GM12865 (cell line): ENCODE measurements around the gene TSSK1B.

Experiments used
- DNase-seq: peaks from one replicate; pipeline ENCODE4 v3.0.0; 2010; ENCODE audit warnings: low read depth
- H3K4me3 ChIP-seq: 2 replicates; pipeline ENCODE4 v1.5.1; 2011; ENCODE audit warnings: mild to moderate bottlenecking, low read depth, low read length, control low read depth
- TF ChIP-seq, protein P1 (sequence below): IDR thresholded peaks from 2 replicates; pipeline ENCODE4 v1.5.1; 2011; ENCODE audit warnings: low read length, control low read depth, low read depth, inconsistent platforms; ENCODE audit not compliant: insufficient read depth; ENCODE audit errors: missing control alignments

TSSK1B gene

DNA sequence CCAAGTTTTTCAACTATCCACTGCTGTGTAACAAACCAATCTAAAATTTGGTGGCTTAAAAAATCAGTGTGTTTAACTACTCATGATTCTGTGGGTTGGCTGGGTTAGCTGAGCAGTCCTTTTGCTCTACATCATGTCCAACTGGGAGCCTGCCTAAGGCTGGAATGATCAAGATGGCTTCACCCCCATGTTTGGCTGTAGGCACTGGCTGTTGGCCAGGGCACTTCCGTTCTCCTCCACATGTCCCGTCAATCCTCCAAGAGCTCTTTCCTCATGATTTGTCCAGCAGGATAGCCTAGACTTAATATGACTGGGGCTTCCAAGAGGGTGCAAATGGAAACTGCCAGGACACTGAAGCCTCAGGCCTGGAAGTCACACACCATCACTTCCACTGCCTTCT, 17.0 kb upstream of the TSSK1B start:
- no peak overlapping the region for H3K4me3 ChIP-seq
- TF ChIP-seq, protein P1, sequence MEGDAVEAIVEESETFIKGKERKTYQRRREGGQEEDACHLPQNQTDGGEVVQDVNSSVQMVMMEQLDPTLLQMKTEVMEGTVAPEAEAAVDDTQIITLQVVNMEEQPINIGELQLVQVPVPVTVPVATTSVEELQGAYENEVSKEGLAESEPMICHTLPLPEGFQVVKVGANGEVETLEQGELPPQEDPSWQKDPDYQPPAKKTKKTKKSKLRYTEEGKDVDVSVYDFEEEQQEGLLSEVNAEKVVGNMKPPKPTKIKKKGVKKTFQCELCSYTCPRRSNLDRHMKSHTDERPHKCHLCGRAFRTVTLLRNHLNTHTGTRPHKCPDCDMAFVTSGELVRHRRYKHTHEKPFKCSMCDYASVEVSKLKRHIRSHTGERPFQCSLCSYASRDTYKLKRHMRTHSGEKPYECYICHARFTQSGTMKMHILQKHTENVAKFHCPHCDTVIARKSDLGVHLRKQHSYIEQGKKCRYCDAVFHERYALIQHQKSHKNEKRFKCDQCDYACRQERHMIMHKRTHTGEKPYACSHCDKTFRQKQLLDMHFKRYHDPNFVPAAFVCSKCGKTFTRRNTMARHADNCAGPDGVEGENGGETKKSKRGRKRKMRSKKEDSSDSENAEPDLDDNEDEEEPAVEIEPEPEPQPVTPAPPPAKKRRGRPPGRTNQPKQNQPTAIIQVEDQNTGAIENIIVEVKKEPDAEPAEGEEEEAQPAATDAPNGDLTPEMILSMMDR = no peak

DNA sequence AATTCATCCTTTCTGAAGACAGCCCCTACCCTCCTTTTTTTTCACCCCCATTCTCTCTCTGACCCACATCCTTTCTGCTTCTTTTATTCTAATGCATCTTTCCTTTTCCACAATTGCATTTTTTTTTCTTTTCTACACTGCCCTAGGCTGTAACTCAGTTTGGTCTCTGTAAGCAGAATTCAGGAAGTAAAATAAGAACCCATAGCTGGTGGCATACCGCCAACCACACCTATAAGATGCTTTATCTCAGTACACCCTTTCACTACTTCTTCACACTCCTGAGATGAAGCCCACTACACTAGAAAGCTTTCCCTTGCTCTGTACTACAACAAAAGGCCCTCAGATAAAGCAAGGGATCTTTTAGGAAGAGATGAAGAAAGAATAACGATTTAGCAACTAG, 16.1 kb upstream of the TSSK1B start:
- TF ChIP-seq, protein P1 = no peak
- no peak for DNase-seq
- H3K4me3 ChIP-seq = no peak overlapping the region

More for the DNA sequence above, 17.0 kb upstream of the TSSK1B start:
- no peak for DNase-seq

DNA sequence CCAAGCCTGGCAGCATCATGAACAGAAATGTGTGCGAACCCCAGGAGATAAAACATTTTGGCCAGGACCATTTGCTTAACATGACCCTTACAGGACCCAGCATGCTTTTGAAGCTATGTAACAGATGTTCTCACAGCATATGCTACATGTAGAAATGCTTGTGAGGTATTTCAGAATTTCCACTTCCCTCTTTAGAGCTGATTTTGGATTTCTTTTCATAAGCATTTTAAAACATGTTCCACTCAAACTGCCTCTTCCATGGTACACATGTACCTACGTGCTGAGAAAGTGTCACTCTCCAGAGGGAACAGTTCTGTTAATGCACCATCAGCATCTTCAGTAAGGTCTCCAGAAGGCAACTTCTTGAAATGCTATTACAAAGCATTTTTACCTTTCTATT, 15.7 kb upstream of the TSSK1B start:
- TF ChIP-seq, protein P1 = no peak
- no peak overlapping the region for H3K4me3 ChIP-seq
- no peak for DNase-seq

DNA sequence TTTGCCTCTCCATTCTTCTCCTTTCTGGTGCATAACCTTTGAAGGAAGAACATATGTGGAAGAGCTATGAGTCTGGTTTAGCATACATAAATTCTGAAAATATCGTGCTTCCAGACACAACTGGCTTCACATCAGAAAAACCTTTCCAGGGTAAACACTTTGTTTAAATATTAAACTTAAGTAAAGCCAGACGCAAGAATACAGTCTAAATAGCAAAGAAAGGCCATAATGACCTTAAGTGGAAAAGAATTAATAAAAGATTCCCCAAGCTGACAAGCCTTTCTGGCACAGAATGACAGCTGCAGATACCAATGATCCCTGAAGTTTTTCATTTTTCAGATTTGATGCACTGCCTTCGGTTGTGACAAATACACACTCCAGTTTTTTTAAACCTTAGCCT, 13.5 kb upstream of the TSSK1B start:
- no peak for DNase-seq
- TF ChIP-seq, protein P1 = no peak
- no peak overlapping the region for H3K4me3 ChIP-seq

DNA sequence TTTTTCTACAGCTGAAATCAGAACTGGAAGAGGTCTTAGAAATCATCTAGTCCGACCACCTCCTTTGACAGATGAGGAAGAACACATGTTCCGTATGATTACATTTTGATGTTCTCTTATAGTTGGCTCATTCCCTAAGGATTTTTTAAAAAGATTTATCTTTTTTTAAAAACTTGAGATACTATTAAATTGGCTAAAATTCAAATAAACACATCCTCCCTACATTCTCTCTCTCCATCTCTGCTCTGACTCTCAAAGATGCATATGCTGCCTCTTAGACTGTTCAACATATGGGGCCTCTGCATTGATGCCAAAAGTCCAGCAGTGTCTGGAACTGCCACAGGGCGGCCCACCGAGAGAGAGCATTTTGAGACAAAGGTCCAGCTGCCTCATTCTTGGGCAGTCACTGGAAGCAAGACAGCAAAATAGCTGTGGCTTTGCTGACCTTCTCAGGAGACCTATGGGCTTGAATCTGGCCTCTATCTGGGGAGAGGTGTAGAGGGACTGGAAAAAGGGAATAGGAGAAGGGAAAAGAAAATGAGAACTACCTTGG, 12.8 kb upstream of the TSSK1B start:
- TF ChIP-seq, protein P1 = no peak
- H3K4me3 ChIP-seq = no peak overlapping the region
- no peak for DNase-seq

DNA sequence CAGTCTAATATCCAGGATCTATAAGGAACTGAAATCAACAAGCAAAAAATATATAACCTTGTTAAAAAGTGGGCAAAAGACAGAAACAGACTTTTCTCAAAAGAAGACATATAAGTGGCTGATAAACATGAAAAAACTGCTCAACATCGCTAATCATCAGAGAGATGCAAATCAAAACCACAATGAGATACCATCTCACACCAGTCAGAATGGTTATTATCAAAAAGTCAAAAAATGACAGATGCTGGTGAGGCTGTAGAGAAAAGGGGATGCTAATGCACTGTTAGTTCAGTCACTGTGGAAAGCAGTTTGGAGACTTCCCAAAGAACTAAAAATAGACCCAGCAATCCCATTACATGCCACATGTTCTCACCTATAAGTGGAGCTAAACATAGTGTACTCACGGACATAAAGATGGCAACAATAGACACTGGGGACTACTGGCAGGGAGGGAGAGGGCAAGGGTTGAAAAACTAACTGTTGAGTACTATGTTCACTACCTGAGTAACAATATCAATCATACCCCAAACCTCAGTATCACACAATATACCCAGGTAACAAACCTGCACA, 11.7 kb upstream of the TSSK1B start:
- H3K4me3 ChIP-seq = no peak overlapping the region
- TF ChIP-seq, protein P1 = no peak
- no peak for DNase-seq

DNA sequence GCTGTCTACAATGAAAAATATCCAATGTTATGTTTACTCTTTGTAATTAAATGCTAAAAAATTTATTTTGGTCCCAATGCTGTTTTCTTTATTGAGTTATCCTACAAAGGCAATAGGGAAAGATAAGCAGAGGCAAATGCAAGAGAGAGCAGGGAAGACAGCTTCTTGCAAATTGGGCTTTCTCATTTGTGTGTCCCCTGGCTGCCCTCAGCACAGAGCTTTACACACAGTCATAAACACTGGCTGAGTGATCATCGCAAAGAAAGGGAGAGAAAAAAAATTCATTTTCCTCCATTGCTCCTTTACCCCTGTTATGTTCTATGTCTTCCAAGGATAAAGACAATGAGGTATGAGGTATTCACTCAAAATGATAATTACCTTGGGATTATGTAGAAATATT, 2.3 kb upstream of the TSSK1B start:
- no peak for DNase-seq
- H3K4me3 ChIP-seq = no peak overlapping the region

More for the DNA sequence above, 2.3 kb upstream of the TSSK1B start:
- TF ChIP-seq, protein P1 = no peak
